Lung (tissue), 16 donors: ENCODE results near the gene SLC23A2. TPM values are rescaled to one million over a fixed set of nuclear protein-coding genes. Genes with fewer than 3 reads are reported as not detected.

Experiments used
- ATAC-seq: fragments of 200-7000 bp; cut with Tn5 transposase; one replicate; pipeline ENCODE4 v1.9.1; 2020; ENCODE audit warnings: moderate number of reproducible peaks; ENCODE audit not compliant: insufficient read depth, low FRiP score
- DNase-seq, 3 donors: peaks; one replicate each; pipeline ENCODE4 v3.0.0-alpha.2; 2013 to 2017
- H3K27ac ChIP-seq, 2 donors: one replicate each; pipeline ENCODE4 v1.5.1; 2013; ENCODE audit warnings: mild to moderate bottlenecking in 2 of 2, moderate library complexity in 2 of 2, control low read depth in 1 of 2, inconsistent platforms in 1 of 2, low read depth in 1 of 2, low read length in 1 of 2
- H3K27me3 ChIP-seq, 3 donors: one replicate each; pipeline ENCODE4 v1.5.1; 2013; ENCODE audit warnings: low read length in 2 of 3; ENCODE audit not compliant: control insufficient read depth in 3 of 3, insufficient read depth in 3 of 3
- H3K36me3 ChIP-seq, 4 donors: one replicate each; pipeline ENCODE4 v1.5.1; 2013; ENCODE audit warnings: low read length in 4 of 4, mild to moderate bottlenecking in 1 of 4, moderate library complexity in 1 of 4; ENCODE audit not compliant: control insufficient read depth in 4 of 4, insufficient read depth in 4 of 4
- H3K4me1 ChIP-seq, 5 donors: one replicate each; pipeline ENCODE4 v1.5.1; 2013; ENCODE audit warnings: low read length in 5 of 5, mild to moderate bottlenecking in 2 of 5, moderate library complexity in 1 of 5; ENCODE audit not compliant: control insufficient read depth in 5 of 5, insufficient read depth in 5 of 5
- H3K4me3 ChIP-seq: one replicate; pipeline ENCODE4 v1.5.1; 2013; ENCODE audit warnings: mild to moderate bottlenecking, control low read depth, moderate library complexity
- H3K9ac ChIP-seq, 2 donors: one replicate each; pipeline ENCODE4 v1.5.1; 2013; ENCODE audit warnings: low read length in 2 of 2, control low read depth in 1 of 2; ENCODE audit not compliant: insufficient read depth in 1 of 2
- H3K9me3 ChIP-seq, 4 donors: one replicate each; pipeline ENCODE4 v1.5.1; 2013; ENCODE audit warnings: low read length in 3 of 4, mild to moderate bottlenecking in 1 of 4, moderate library complexity in 1 of 4; ENCODE audit not compliant: control insufficient read depth in 4 of 4, insufficient read depth in 3 of 4
- CTCF ChIP-seq: IDR thresholded peaks from 2 replicates; pipeline ENCODE4 v1.5.1; 2012; ENCODE audit warnings: mild to moderate bottlenecking; ENCODE audit errors: control extremely low read depth, extremely low read depth
- WGBS, 2 donors: extraction: QIAGEN DNeasy Blood & Tissue Kit; methylation state at CpG; one replicate each; pipeline ENCODE4 v1.1.7; 2013; 5-methylcytosine and 5-hydroxymethylcytosine counted together
- long read RNA-seq, 5 donors: transcript quantifications; one replicate each; lab custom pipeline, GENCODE V29; 2026
- polyA plus RNA-seq, 2 donors: library from polyadenylated mRNA; stranded (reverse); fragments of 200-250 nt; gene quantifications; one replicate each; pipeline ENCODE4 v1.2.1, GENCODE V29; 2013
- total RNA-seq, 2 donors: library from RNA; depleted of rRNA in 1 of 2; stranded (reverse); fragments of >200 nt in 1 of 2; gene quantifications; one replicate each; pipeline ENCODE4 v1.2.1, GENCODE V29; 2014 to 2021
- donor health status: control.
- donor health status: control.
- donor health status: Bipolar disorder and iron deficiency.
- donor health status: healthy.
- donor health status: DM: yes; HTN: yes; CAD: no.

SLC23A2 gene
- total RNA-seq (10 to 100 TPM; 18.9 to 23.5 TPM), polyA plus RNA-seq (1 to 10 TPM; 6.0 to 9.7 TPM)
- long read RNA-seq, donor 1, full-length matches to known transcripts = 2 of 2 reads
- long read RNA-seq, donor 1, partial matches to known transcripts = 0 of 2 reads
- long read RNA-seq, donor 1, other reads (novel, unspliced or antisense) = 0 of 2 reads
- long read RNA-seq, donor 2 = 0 reads
- long read RNA-seq, donor 3 = 0 reads
- long read RNA-seq, donor 4 = 0 reads
- long read RNA-seq, donor 5, full-length matches to known transcripts = 1 of 1 reads
- long read RNA-seq, donor 5, partial matches to known transcripts = 0 of 1 reads
- long read RNA-seq, donor 5, other reads (novel, unspliced or antisense) = 0 of 1 reads

- Histone ChIP-seq H3K27me3 (peaks cover 0 to 2% (median 0%) of the 10 kb centered on the region in 3 donors), H3K9me3 (no peaks in the 10 kb centered on the region), H3K4me3 (peak within 1 kb of the TSS; percentile 75), H3K4me1 (peaks cover 4 to 16% (median 8%) of the 10 kb centered on the region in 5 donors), H3K36me3 (no peaks in the 10 kb centered on the region), H3K9ac (peak within 1 kb of the TSS in 1 of 2 donors; percentile 51), H3K27ac (peak within 1 kb of the TSS in 1 of 2 donors; percentile 55)
- ATAC-seq (peak; percentile 51), DNase-seq (peak; percentile 16 to 50 (median 26))
- TF ChIP-seq CTCF = no peak
- WGBS, 2 donors = 2 to 4% methylated on average over 25 to 88 of the region's 88 CpGs
Measured at GRCh38 chr20:5001174-5002076, at the start of gene SLC23A2. TSS of gene SLC23A2 (minus strand) at chr20:5001510. CDS start at chr20:4932562, 68,948 bp downstream.

- no peaks in the 10 kb centered on the region for H3K27me3 ChIP-seq
- WGBS, 2 donors = 54 to 69% methylated on average over 8 of the region's 8 CpGs
- H3K36me3 ChIP-seq = no peaks in the 10 kb centered on the region
- no peaks in the 10 kb centered on the region for H3K9me3 ChIP-seq
- H3K9ac ChIP-seq = no peak overlapping the region
- H3K4me3 ChIP-seq = no peak overlapping the region
- no peak for DNase-seq
- ATAC-seq = no peak
- H3K27ac ChIP-seq = no peak overlapping the region
- no peak for TF ChIP-seq CTCF
- H3K4me1 ChIP-seq = no peaks in the 10 kb centered on the region
Measured at GRCh38 chr20:5046656-5047339, 45.5 kb upstream of the SLC23A2 start.

GRCh38 chr20:5045906-5046305, 44.6 kb upstream of the SLC23A2 start:
- DNase-seq (no peak), ATAC-seq (no peak)
- no peak overlapping the region for H3K9ac ChIP-seq
- no peaks in the 10 kb centered on the region for H3K27me3 ChIP-seq
- no peak overlapping the region for H3K4me3 ChIP-seq
- H3K36me3 ChIP-seq = no peaks in the 10 kb centered on the region
- H3K4me1 ChIP-seq = no peaks in the 10 kb centered on the region
- H3K27ac ChIP-seq = no peak overlapping the region
- WGBS, 2 donors = 56 to 70% methylated on average over 3 of the region's 3 CpGs
- TF ChIP-seq CTCF = no peak
- H3K9me3 ChIP-seq = no peaks in the 10 kb centered on the region
